ENCODE results near the gene WDR13. TPM values are rescaled to one million over a fixed set of nuclear protein-coding genes. Genes with fewer than 3 reads are reported as not detected.

WDR13 gene
- total RNA-seq, 1 experiment from 2014 or later = 91.3 TPM

DNA sequence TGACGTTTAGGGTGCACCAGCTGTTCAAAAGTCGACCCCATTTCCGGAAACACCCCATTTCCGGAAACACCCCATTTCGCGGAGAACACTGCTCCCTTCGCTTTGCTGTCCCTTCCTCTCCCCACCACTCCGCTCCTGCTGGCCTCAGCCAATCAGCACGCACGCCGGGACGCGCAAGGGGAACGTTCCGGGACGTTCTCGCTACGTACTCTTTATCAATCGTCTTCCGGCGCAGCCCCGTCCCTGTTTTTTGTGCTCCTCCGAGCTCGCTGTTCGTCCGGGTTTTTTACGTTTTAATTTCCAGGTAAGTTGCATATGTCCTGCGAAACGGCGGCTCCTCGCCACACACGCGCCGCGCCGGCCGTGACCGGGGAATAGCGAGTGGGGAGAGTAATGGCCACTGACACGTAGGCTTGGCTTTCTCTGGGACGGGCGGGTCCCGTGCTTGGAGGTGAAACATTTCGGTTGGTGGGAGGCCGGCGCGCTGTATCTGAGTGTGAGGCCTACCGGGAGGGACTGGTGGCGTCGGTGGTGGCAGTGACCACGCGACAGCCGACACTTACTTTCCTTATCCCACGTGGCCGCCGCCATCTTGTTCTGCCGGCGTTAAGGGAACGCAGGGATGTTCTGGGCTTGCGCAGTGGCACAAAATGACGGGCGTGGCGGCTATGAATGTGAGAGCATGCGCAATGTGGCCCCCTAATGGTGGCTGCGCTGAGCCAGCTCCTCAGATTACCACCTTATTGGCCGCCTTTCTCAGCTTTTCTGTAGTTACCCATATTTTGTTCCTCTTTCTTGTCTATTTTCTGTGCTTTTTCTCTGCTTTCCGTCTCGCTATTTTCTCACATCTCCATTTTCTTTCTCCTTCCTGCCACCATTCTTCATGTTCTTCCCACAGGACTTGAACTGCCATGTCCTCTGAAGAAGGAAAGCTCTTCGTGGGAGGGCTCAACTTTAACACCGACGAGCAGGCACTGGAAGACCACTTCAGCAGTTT, 22.7 kb upstream of the WDR13 start, which contains the start of gene RBM3:
RBM3 (plus strand) TSS at position 215 of the 997 bp plus-strand sequence; CDS start at position 912, 697 bp downstream.
- ATAC-seq (peak; percentile 97), DNase-seq (ENCODE audit: low read depth, low spot score) (peak; percentile 81)
- H3K9me3 ChIP-seq (ENCODE audit: control insufficient read depth, insufficient read depth, low read depth, low read length) = no peaks in the 10 kb centered on the region
- no TSS peak for BruUV-seq (replicated peaks)
- ChIA-PET CTCF (no interaction called here), POLR2A (interaction anchor here (1.0 kb wide), 1 partner anchor 53 kb away, joined by 13 read pairs; no protein-coding TSS in a partner anchor)
- no peaks in the 10 kb centered on the region for H3K27me3 ChIP-seq (ENCODE audit: control insufficient read depth, insufficient read depth, low read length)
- TF ChIP-seq POLR2AphosphoS5 (IDR thresholded peaks at IDR 0.05; ENCODE audit: low read depth, low read length) = peak; percentile 98
- peak; percentile 68; the same call in 1 of the 2 replicates for TF ChIP-seq SIN3A (IDR thresholded peaks at IDR 0.05; ENCODE audit: borderline replicate concordance, insufficient read depth, low read depth, low read length)
- TF ChIP-seq TCF7L2 (IDR thresholded peaks at IDR 0.05; ENCODE audit: low read depth, low read length) = no peak
- TF ChIP-seq, protein P1, sequence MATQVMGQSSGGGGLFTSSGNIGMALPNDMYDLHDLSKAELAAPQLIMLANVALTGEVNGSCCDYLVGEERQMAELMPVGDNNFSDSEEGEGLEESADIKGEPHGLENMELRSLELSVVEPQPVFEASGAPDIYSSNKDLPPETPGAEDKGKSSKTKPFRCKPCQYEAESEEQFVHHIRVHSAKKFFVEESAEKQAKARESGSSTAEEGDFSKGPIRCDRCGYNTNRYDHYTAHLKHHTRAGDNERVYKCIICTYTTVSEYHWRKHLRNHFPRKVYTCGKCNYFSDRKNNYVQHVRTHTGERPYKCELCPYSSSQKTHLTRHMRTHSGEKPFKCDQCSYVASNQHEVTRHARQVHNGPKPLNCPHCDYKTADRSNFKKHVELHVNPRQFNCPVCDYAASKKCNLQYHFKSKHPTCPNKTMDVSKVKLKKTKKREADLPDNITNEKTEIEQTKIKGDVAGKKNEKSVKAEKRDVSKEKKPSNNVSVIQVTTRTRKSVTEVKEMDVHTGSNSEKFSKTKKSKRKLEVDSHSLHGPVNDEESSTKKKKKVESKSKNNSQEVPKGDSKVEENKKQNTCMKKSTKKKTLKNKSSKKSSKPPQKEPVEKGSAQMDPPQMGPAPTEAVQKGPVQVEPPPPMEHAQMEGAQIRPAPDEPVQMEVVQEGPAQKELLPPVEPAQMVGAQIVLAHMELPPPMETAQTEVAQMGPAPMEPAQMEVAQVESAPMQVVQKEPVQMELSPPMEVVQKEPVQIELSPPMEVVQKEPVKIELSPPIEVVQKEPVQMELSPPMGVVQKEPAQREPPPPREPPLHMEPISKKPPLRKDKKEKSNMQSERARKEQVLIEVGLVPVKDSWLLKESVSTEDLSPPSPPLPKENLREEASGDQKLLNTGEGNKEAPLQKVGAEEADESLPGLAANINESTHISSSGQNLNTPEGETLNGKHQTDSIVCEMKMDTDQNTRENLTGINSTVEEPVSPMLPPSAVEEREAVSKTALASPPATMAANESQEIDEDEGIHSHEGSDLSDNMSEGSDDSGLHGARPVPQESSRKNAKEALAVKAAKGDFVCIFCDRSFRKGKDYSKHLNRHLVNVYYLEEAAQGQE (IDR thresholded peaks at IDR 0.05; ENCODE audit: insufficient read depth in 1 of 2, low read depth in 2 of 2, low read length in 1 of 2) = no peak
- TF ChIP-seq, protein P2, sequence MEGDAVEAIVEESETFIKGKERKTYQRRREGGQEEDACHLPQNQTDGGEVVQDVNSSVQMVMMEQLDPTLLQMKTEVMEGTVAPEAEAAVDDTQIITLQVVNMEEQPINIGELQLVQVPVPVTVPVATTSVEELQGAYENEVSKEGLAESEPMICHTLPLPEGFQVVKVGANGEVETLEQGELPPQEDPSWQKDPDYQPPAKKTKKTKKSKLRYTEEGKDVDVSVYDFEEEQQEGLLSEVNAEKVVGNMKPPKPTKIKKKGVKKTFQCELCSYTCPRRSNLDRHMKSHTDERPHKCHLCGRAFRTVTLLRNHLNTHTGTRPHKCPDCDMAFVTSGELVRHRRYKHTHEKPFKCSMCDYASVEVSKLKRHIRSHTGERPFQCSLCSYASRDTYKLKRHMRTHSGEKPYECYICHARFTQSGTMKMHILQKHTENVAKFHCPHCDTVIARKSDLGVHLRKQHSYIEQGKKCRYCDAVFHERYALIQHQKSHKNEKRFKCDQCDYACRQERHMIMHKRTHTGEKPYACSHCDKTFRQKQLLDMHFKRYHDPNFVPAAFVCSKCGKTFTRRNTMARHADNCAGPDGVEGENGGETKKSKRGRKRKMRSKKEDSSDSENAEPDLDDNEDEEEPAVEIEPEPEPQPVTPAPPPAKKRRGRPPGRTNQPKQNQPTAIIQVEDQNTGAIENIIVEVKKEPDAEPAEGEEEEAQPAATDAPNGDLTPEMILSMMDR (IDR thresholded peaks at IDR 0.05) = no peak; the same call in 1 of the 2 replicates
- intact Hi-C loops (cut with micrococcal nuclease; ENCODE audit: unreplicated experiment) = no loop called here
- peak within 1 kb of the TSS; percentile 81 to 99 for H3K4me3 ChIP-seq (ENCODE audit: low read depth in 2 of 2, low read length in 2 of 2)
- peaks cover 11% of the 10 kb centered on the region for H3K4me1 ChIP-seq (ENCODE audit: control insufficient read depth, insufficient read depth, low read length)
- peak within 1 kb of the TSS; percentile 99 for H3K27ac ChIP-seq (ENCODE audit: low read length)
- H3K36me3 ChIP-seq (ENCODE audit: control insufficient read depth, insufficient read depth, low read length) = peaks cover 26% of the 10 kb centered on the region
- in situ Hi-C loops (cut with HindIII; ENCODE audit: low pct_unique_long_range_greater_than_20kb, low sequenced_read_pairs) = no loop called here

DNA sequence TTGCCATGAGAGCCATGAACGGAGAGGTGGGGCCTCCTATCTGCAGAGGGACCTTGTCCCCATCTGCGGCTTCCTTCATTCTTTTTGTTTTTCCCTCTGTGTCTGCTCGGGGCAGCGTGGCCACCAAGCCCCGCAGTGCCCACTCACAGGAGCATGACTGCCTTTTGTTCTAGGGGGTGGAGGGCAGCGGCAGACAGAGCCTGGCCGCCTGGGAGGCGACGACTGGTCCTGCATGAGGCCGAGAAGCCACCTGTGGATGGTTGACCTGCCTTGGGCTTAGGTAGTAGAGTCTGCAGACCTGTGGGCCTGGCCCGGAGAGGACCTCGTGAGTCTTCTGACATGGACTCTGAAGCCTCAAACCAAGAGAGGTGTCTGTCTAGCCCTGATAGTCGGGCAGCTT, 21.6 kb upstream of the WDR13 start:
- Histone ChIP-seq H3K27me3 (ENCODE audit: control insufficient read depth, insufficient read depth, low read length) (no peaks in the 10 kb centered on the region), H3K27ac (ENCODE audit: low read length) (peak overlapping the region; percentile 99), H3K4me1 (ENCODE audit: control insufficient read depth, insufficient read depth, low read length) (peaks cover 11% of the 10 kb centered on the region), H3K36me3 (ENCODE audit: control insufficient read depth, insufficient read depth, low read length) (peaks cover 26% of the 10 kb centered on the region), H3K4me3 (ENCODE audit: low read depth in 2 of 2, low read length in 2 of 2) (peak overlapping the region; percentile 81 to 99), H3K9me3 (ENCODE audit: control insufficient read depth, insufficient read depth, low read depth, low read length) (no peaks in the 10 kb centered on the region)
- intact Hi-C loops (cut with micrococcal nuclease; ENCODE audit: unreplicated experiment) (no loop called here), in situ Hi-C loops (cut with HindIII; ENCODE audit: low pct_unique_long_range_greater_than_20kb, low sequenced_read_pairs) (no loop called here)
- TF ChIP-seq TCF7L2 (IDR thresholded peaks at IDR 0.05; ENCODE audit: low read depth, low read length) (no peak), POLR2AphosphoS5 (IDR thresholded peaks at IDR 0.05; ENCODE audit: low read depth, low read length) (no peak), SIN3A (IDR thresholded peaks at IDR 0.05; ENCODE audit: borderline replicate concordance, insufficient read depth, low read depth, low read length) (no peak)
- TF ChIP-seq, protein P1 (IDR thresholded peaks at IDR 0.05; ENCODE audit: insufficient read depth in 1 of 2, low read depth in 2 of 2, low read length in 1 of 2) = no peak
- TF ChIP-seq, protein P2 (IDR thresholded peaks at IDR 0.05) = no peak
- POLR2A ChIA-PET = no interaction called here
- ATAC-seq (no peak), DNase-seq (ENCODE audit: low read depth, low spot score) (no peak)
- no TSS peak for BruUV-seq (replicated peaks)
- CTCF ChIA-PET = no interaction called here
